Measurements from ENCODE around the gene ADI1.
"Not testable (repeated sequence)": the region's sequence is repeated elsewhere in the genome, so short reads cannot be mapped to it uniquely, and the experiment has no call there.

Gene ADI1

GRCh38 chr2:3527886-3528785 is 8.8 kb upstream of the ADI1 start:
- no peak for DNase-seq

GRCh38 chr2:3526871-3527270 is 7.5 kb upstream of the ADI1 start:
- no peak for DNase-seq

GRCh38 chr2:3523551-3524041 is 4.3 kb upstream of the ADI1 start:
- no peak for DNase-seq

- DNase-seq: no peak
Observed at GRCh38 chr2:3522961-3523421, 3.7 kb upstream of the ADI1 start.

- no peak for DNase-seq
Observed at GRCh38 chr2:3520591-3520990, 1.3 kb upstream of the ADI1 start.

- DNase-seq: peak; percentile 98
Observed at GRCh38 chr2:3518496-3519254, 656 bp downstream of the ADI1 start.

GRCh38 chr2:3517948-3518495 is 1.3 kb downstream of the ADI1 start:
- DNase-seq: no peak

GRCh38 chr2:3516831-3517230 is 2.5 kb downstream of the ADI1 start:
- no peak for DNase-seq

GRCh38 chr2:3515438-3515837 is 3.9 kb downstream of the ADI1 start:
- DNase-seq: not testable (repeated sequence)

GRCh38 chr2:3513026-3513810 is 6.1 kb downstream of the ADI1 start:
- no peak for DNase-seq

- DNase-seq: no peak
Observed at GRCh38 chr2:3512086-3512485, 7.2 kb downstream of the ADI1 start.

- DNase-seq: no peak
Observed at GRCh38 chr2:3505771-3506170, 13.6 kb downstream of the ADI1 start.

- DNase-seq: no peak
Observed at GRCh38 chr2:3504741-3505140, 14.6 kb downstream of the ADI1 start.

GRCh38 chr2:3503483-3503882 is 15.8 kb downstream of the ADI1 start:
- DNase-seq: no peak

- no peak for DNase-seq
Observed at GRCh38 chr2:3503046-3503445, 16.3 kb downstream of the ADI1 start.

GRCh38 chr2:3500326-3500899 is 18.9 kb downstream of the ADI1 start:
- no peak for DNase-seq

- DNase-seq: no peak
Observed at GRCh38 chr2:3498783-3499394, 20.4 kb downstream of the ADI1 start.

GRCh38 chr2:3496708-3497080 is 22.6 kb downstream of the ADI1 start:
- not testable (repeated sequence) for DNase-seq

- no peak for DNase-seq
Observed at GRCh38 chr2:3494984-3495666, 24.2 kb downstream of the ADI1 start.

GRCh38 chr2:3493615-3494007 is 25.7 kb downstream of the ADI1 start:
- no peak for DNase-seq

- no peak for DNase-seq
Observed at GRCh38 chr2:3492951-3493614, 26.2 kb downstream of the ADI1 start.

All from activated naive CD4-positive, alpha-beta T cell treated with anti-CD3 and anti-CD28 coated beads, Interleukin-2, amount 50 U/mL, for 16 hours (primary cell).